Fibroblast of villous mesenchyme (primary cell): ENCODE data around the gene FBF1. TPM values are rescaled to one million over a fixed set of nuclear protein-coding genes. Genes with fewer than 3 reads are reported as not detected.

ENCODE experiments used
- DNase-seq: peaks from one replicate; pipeline ENCODE4 v3.0.0-alpha.2; 2010; ENCODE audit warnings: low read depth
- H3K4me3 ChIP-seq: 2 replicates; pipeline ENCODE4 v1.5.1; 2011; ENCODE audit warnings: low read depth, mild to moderate bottlenecking, low read length
- CTCF ChIP-seq: IDR thresholded peaks from 2 replicates; pipeline ENCODE4 v1.5.1; 2012; ENCODE audit warnings: low read depth, mild to moderate bottlenecking, low read length; ENCODE audit not compliant: insufficient read depth
- total RNA-seq: library from RNA; depleted of rRNA; stranded (reverse); fragments of >200 nt; gene quantifications from 2 replicates; pipeline ENCODE4 v1.2.3, GENCODE V29; 2012

Gene FBF1
- total RNA-seq, 1 donor: 16.0 TPM

GRCh38 chr17:75876938-75877751 is 63.7 kb downstream of the FBF1 start:
- peak; percentile 97 for DNase-seq
- no peak for TF ChIP-seq CTCF
- peak overlapping the region; percentile 66 for H3K4me3 ChIP-seq

GRCh38 chr17:75876190-75876937 is 64.5 kb downstream of the FBF1 start:
- no peak for DNase-seq
- peak; percentile 12 for TF ChIP-seq CTCF
- H3K4me3 ChIP-seq: peak overlapping the region; percentile 66

GRCh38 chr17:75875940-75876189 is 65.0 kb downstream of the FBF1 start:
- no peak for DNase-seq
- TF ChIP-seq CTCF: no peak
- no peak overlapping the region for H3K4me3 ChIP-seq

GRCh38 chr17:75875182-75875939 is 65.5 kb downstream of the FBF1 start:
- H3K4me3 ChIP-seq: no peak overlapping the region
- TF ChIP-seq CTCF: no peak
- DNase-seq: no peak

GRCh38 chr17:75874323-75875181 is 66.3 kb downstream of the FBF1 start:
- H3K4me3 ChIP-seq: no peak overlapping the region
- TF ChIP-seq CTCF: no peak
- DNase-seq: no peak
